ENCODE results near the gene PI4KA.

Gene PI4KA

GRCh38 chr22:20785415-20785814 is 73.2 kb downstream of the PI4KA start:
- DNase-seq (no peak), ATAC-seq (replicated peaks) (no peak)
- Mint-ChIP-seq H3K4me3 (no peak overlapping the region), H3K27me3 (no peaks in the 10 kb centered on the region), H3K36me3 (ENCODE audit: insufficient read depth) (peaks cover 12% of the 10 kb centered on the region), H3K9me3 (no peaks in the 10 kb centered on the region), H3K4me1 (ENCODE audit: low read depth in 2 of 2) (peaks cover 0 to 5% of the 10 kb centered on the region in 2 donors), H3K27ac (no peak overlapping the region)

- Mint-ChIP-seq H3K27me3 (no peaks in the 10 kb centered on the region), H3K4me3 (no peak overlapping the region), H3K27ac (no peak overlapping the region), H3K9me3 (no peaks in the 10 kb centered on the region), H3K36me3 (ENCODE audit: insufficient read depth) (peaks cover 17% of the 10 kb centered on the region), H3K4me1 (ENCODE audit: low read depth in 2 of 2) (peaks cover 0 to 5% of the 10 kb centered on the region in 2 donors)
- ATAC-seq (replicated peaks): peak; percentile 73
- DNase-seq: peak; percentile 30 to 45 (median 32)
Observed at GRCh38 chr22:20783844-20784723, 74.5 kb downstream of the PI4KA start.

GRCh38 chr22:20783300-20783673 is 75.3 kb downstream of the PI4KA start:
- ATAC-seq (replicated peaks) (no peak), DNase-seq (no peak)
- peak overlapping the region in 1 of 2 donors; percentile 83 for H3K27ac Mint-ChIP-seq
- no peaks in the 10 kb centered on the region for H3K9me3 Mint-ChIP-seq
- H3K4me1 Mint-ChIP-seq (ENCODE audit: low read depth in 2 of 2): peaks cover 0 to 9% of the 10 kb centered on the region in 2 donors
- no peak overlapping the region for H3K4me3 Mint-ChIP-seq
- H3K27me3 Mint-ChIP-seq: no peaks in the 10 kb centered on the region
- peaks cover 23% of the 10 kb centered on the region for H3K36me3 Mint-ChIP-seq (ENCODE audit: insufficient read depth)

GRCh38 chr22:20782596-20783299 is 75.9 kb downstream of the PI4KA start:
- Mint-ChIP-seq H3K4me1 (ENCODE audit: low read depth in 2 of 2) (peaks cover 0 to 9% of the 10 kb centered on the region in 2 donors), H3K27me3 (no peaks in the 10 kb centered on the region), H3K27ac (peak overlapping the region; percentile 38 to 83), H3K4me3 (no peak overlapping the region), H3K9me3 (no peaks in the 10 kb centered on the region), H3K36me3 (ENCODE audit: insufficient read depth) (peaks cover 28% of the 10 kb centered on the region)
- no peak for ATAC-seq (replicated peaks)
- DNase-seq: no peak

- H3K9me3 Mint-ChIP-seq: no peaks in the 10 kb centered on the region
- peaks cover 0 to 9% of the 10 kb centered on the region in 2 donors for H3K4me1 Mint-ChIP-seq (ENCODE audit: low read depth in 2 of 2)
- H3K27me3 Mint-ChIP-seq: no peaks in the 10 kb centered on the region
- no peak for ATAC-seq (replicated peaks)
- no peak overlapping the region for H3K4me3 Mint-ChIP-seq
- peaks cover 35% of the 10 kb centered on the region for H3K36me3 Mint-ChIP-seq (ENCODE audit: insufficient read depth)
- no peak for DNase-seq
- peak overlapping the region in 1 of 2 donors; percentile 38 for H3K27ac Mint-ChIP-seq
Observed at GRCh38 chr22:20782083-20782482, 76.5 kb downstream of the PI4KA start.

- H3K27ac Mint-ChIP-seq: no peak overlapping the region
- no peak for ATAC-seq (replicated peaks)
Observed at GRCh38 chr22:20781272-20781990, 77.2 kb downstream of the PI4KA start.

GRCh38 chr22:20779818-20780158 is 78.8 kb downstream of the PI4KA start:
- DNase-seq (no peak), ATAC-seq (replicated peaks) (no peak)
- Mint-ChIP-seq H3K36me3 (ENCODE audit: insufficient read depth) (peaks cover 34% of the 10 kb centered on the region), H3K4me1 (ENCODE audit: low read depth in 2 of 2) (peaks cover 0 to 9% of the 10 kb centered on the region in 2 donors), H3K9me3 (no peaks in the 10 kb centered on the region), H3K4me3 (no peak overlapping the region), H3K27ac (no peak overlapping the region), H3K27me3 (no peaks in the 10 kb centered on the region)

More at GRCh38 chr22:20781272-20781990, 77.2 kb downstream of the PI4KA start:
- Mint-ChIP-seq H3K36me3 (ENCODE audit: insufficient read depth) (peaks cover 37% of the 10 kb centered on the region), H3K9me3 (no peaks in the 10 kb centered on the region), H3K27me3 (no peaks in the 10 kb centered on the region), H3K4me3 (no peak overlapping the region), H3K4me1 (ENCODE audit: low read depth in 2 of 2) (peaks cover 0 to 9% of the 10 kb centered on the region in 2 donors)
- no peak for DNase-seq

- Mint-ChIP-seq H3K9me3 (no peaks in the 10 kb centered on the region), H3K27ac (no peak overlapping the region), H3K4me3 (no peak overlapping the region), H3K4me1 (ENCODE audit: low read depth in 2 of 2) (peaks cover 0 to 9% of the 10 kb centered on the region in 2 donors), H3K27me3 (no peaks in the 10 kb centered on the region), H3K36me3 (ENCODE audit: insufficient read depth) (peaks cover 34% of the 10 kb centered on the region)
- ATAC-seq (replicated peaks) (no peak), DNase-seq (no peak)
Observed at GRCh38 chr22:20779014-20779817, 79.4 kb downstream of the PI4KA start.

GRCh38 chr22:20777420-20778177 is 81.0 kb downstream of the PI4KA start:
- no peak for ATAC-seq (replicated peaks)
- DNase-seq: no peak
- Mint-ChIP-seq H3K4me3 (no peak overlapping the region), H3K4me1 (ENCODE audit: low read depth in 2 of 2) (peaks cover 0 to 6% of the 10 kb centered on the region in 2 donors), H3K36me3 (ENCODE audit: insufficient read depth) (peaks cover 30% of the 10 kb centered on the region), H3K27me3 (no peaks in the 10 kb centered on the region), H3K9me3 (no peaks in the 10 kb centered on the region), H3K27ac (no peak overlapping the region)

- H3K9me3 Mint-ChIP-seq: no peaks in the 10 kb centered on the region
- ATAC-seq (replicated peaks) (no peak), DNase-seq (no peak)
- H3K4me3 Mint-ChIP-seq: no peak overlapping the region
- peaks cover 0 to 6% of the 10 kb centered on the region in 2 donors for H3K4me1 Mint-ChIP-seq (ENCODE audit: low read depth in 2 of 2)
- H3K27ac Mint-ChIP-seq: no peak overlapping the region
- H3K27me3 Mint-ChIP-seq: no peaks in the 10 kb centered on the region
- peaks cover 36% of the 10 kb centered on the region for H3K36me3 Mint-ChIP-seq (ENCODE audit: insufficient read depth)
Observed at GRCh38 chr22:20776624-20777405, 81.8 kb downstream of the PI4KA start.

- DNase-seq (no peak), ATAC-seq (replicated peaks) (no peak)
- Mint-ChIP-seq H3K4me1 (ENCODE audit: low read depth in 2 of 2) (peaks cover 0 to 4% of the 10 kb centered on the region in 2 donors), H3K27me3 (no peaks in the 10 kb centered on the region), H3K27ac (peak overlapping the region in 1 of 2 donors; percentile 52), H3K9me3 (no peaks in the 10 kb centered on the region), H3K36me3 (ENCODE audit: insufficient read depth) (peaks cover 36% of the 10 kb centered on the region), H3K4me3 (no peak overlapping the region)
Observed at GRCh38 chr22:20775342-20775895, 83.2 kb downstream of the PI4KA start.

All from effector memory CD8-positive, alpha-beta T cell (primary cell).